OCI-LY3 (cell line): Measurements from ENCODE around the gene SAMD7.

Experiments used
- H2AFZ ChIP-seq: fragments of 200-600, 300-600 bp; shearing (Covaris generic); 2 replicates; pipeline ENCODE4 v1.6.0; 2014; ENCODE audit warnings: antibody characterized with exemption, low read depth, low read length
- H3K27ac ChIP-seq: fragments of 200-600, 300-600 bp; sonication (generic); 2 replicates; pipeline ENCODE4 v1.5.1; 2014; ENCODE audit warnings: mild to moderate bottlenecking, low read length, moderate library complexity, mixed read lengths
- H3K27me3 ChIP-seq: fragments of 200-600, 300-600 bp; sonication (generic); 2 replicates; pipeline ENCODE4 v1.6.1; 2014; ENCODE audit warnings: low read depth, low read length, mixed read lengths
- H3K36me3 ChIP-seq: fragments of 200-600, 300-600 bp; sonication (generic); replicated peaks from 2 replicates; pipeline ENCODE3; 2014; ENCODE audit warnings: low read depth, low read length, mixed read lengths
- H3K4me1 ChIP-seq: fragments of 300-600, 200-600 bp; sonication (generic); 2 replicates; pipeline ENCODE4 v1.6.1; 2014; ENCODE audit warnings: low read length, mixed read lengths
- H3K4me2 ChIP-seq: fragments of 200-600, 300-600 bp; sonication (generic); 2 replicates; pipeline ENCODE4 v1.6.1; 2014; ENCODE audit warnings: low read length, mixed read lengths
- H3K4me3 ChIP-seq: fragments of 300-600, 200-600 bp; sonication (generic); 2 replicates; pipeline ENCODE4 v1.5.1; 2014; ENCODE audit warnings: antibody characterized with exemption, mild to moderate bottlenecking, low read length, moderate library complexity
- H3K79me2 ChIP-seq: fragments of 300-600, 200-600 bp; shearing (Covaris generic); 2 replicates; pipeline ENCODE4 v1.6.1; 2014; ENCODE audit warnings: mild to moderate bottlenecking, low read length, mixed read lengths
- H3K9ac ChIP-seq: fragments of 300-600, 200-600 bp; shearing (Covaris generic); 2 replicates; pipeline ENCODE4 v1.6.0; 2014; ENCODE audit warnings: mild to moderate bottlenecking, low read length, moderate library complexity
- H3K9me3 ChIP-seq: fragments of 200-600, 300-600 bp; shearing (Covaris generic); 2 replicates; pipeline ENCODE4 v1.6.1; 2014; ENCODE audit warnings: low read length, mixed read lengths; ENCODE audit not compliant: insufficient read depth
- H4K20me1 ChIP-seq: fragments of 200-600, 300-600 bp; sonication (generic); 2 replicates; pipeline ENCODE4 v1.6.1; 2016; ENCODE audit warnings: low read length, mixed read lengths; ENCODE audit not compliant: insufficient read depth
- CTCF ChIP-seq: fragments of 200-600, 300-600 bp; sonication (generic); IDR thresholded peaks from 2 replicates; pipeline ENCODE4 v1.5.1; 2014; ENCODE audit warnings: antibody characterized with exemption, low read length, low read depth
- EZH2phosphoT487 ChIP-seq: fragments of 200-600 bp; shearing (Covaris generic); IDR thresholded peaks from 2 replicates; pipeline ENCODE4 v1.6.1; 2018; ENCODE audit warnings: antibody characterized with exemption, mixed run types, low read depth

Gene SAMD7

GRCh38 chr3:169865176-169865767 is 46.1 kb upstream of the SAMD7 start:
- Histone ChIP-seq H3K79me2 (no peaks in the 10 kb centered on the region), H3K27ac (no peak overlapping the region), H3K4me1 (peaks cover 14% of the 10 kb centered on the region), H2AFZ (peak overlapping the region; percentile 72), H3K4me3 (no peak overlapping the region), H3K36me3 (no peaks in the 10 kb centered on the region), H3K4me2 (peak overlapping the region; percentile 35), H3K9ac (no peak overlapping the region), H3K9me3 (no peaks in the 10 kb centered on the region), H4K20me1 (no peaks in the 10 kb centered on the region), H3K27me3 (peaks cover 45% of the 10 kb centered on the region)
- TF ChIP-seq CTCF (no peak), EZH2phosphoT487 (no peak)

- Histone ChIP-seq H4K20me1 (no peaks in the 10 kb centered on the region), H3K9me3 (no peaks in the 10 kb centered on the region), H3K27ac (no peak overlapping the region), H3K9ac (no peak overlapping the region), H3K4me1 (peaks cover 14% of the 10 kb centered on the region), H3K4me2 (no peak overlapping the region), H2AFZ (no peak overlapping the region), H3K79me2 (no peaks in the 10 kb centered on the region), H3K27me3 (peaks cover 38% of the 10 kb centered on the region), H3K4me3 (no peak overlapping the region), H3K36me3 (no peaks in the 10 kb centered on the region)
- TF ChIP-seq CTCF = no peak
These were observed 43.7 kb upstream of the SAMD7 start for GRCh38 chr3:169867584-169868210.

GRCh38 chr3:169868369-169868768 is 43.0 kb upstream of the SAMD7 start:
- H3K9me3 ChIP-seq = no peaks in the 10 kb centered on the region
- no peak overlapping the region for H3K4me3 ChIP-seq
- no peaks in the 10 kb centered on the region for H4K20me1 ChIP-seq
- H3K36me3 ChIP-seq = no peaks in the 10 kb centered on the region
- peaks cover 38% of the 10 kb centered on the region for H3K27me3 ChIP-seq
- H2AFZ ChIP-seq = no peak overlapping the region
- no peak overlapping the region for H3K27ac ChIP-seq
- peaks cover 12% of the 10 kb centered on the region for H3K4me1 ChIP-seq
- H3K79me2 ChIP-seq = no peaks in the 10 kb centered on the region
- TF ChIP-seq CTCF (no peak), EZH2phosphoT487 (no peak)
- no peak overlapping the region for H3K4me2 ChIP-seq
- no peak overlapping the region for H3K9ac ChIP-seq

- no peaks in the 10 kb centered on the region for H3K36me3 ChIP-seq
- H3K9me3 ChIP-seq = no peaks in the 10 kb centered on the region
- no peak within 1 kb of the TSS; the same call in 1 of the 2 replicates for H2AFZ ChIP-seq
- no peak within 1 kb of the TSS for H3K27ac ChIP-seq
- H3K4me3 ChIP-seq = no peak within 1 kb of the TSS
- peaks cover 37% of the 10 kb centered on the region for H3K27me3 ChIP-seq
- peak within 1 kb of the TSS; percentile 18; the same call in 1 of the 2 replicates for H3K4me2 ChIP-seq
- H3K4me1 ChIP-seq = peaks cover 12% of the 10 kb centered on the region
- no peaks in the 10 kb centered on the region for H4K20me1 ChIP-seq
- no peaks in the 10 kb centered on the region for H3K79me2 ChIP-seq
- no peak for TF ChIP-seq EZH2phosphoT487
- no peak for TF ChIP-seq CTCF
- no peak within 1 kb of the TSS for H3K9ac ChIP-seq
These were observed 41.7 kb upstream of the SAMD7 start, which contains the start of gene LRRC31 for GRCh38 chr3:169869484-169870220. Gene LRRC31, minus strand, starts transcription at chr3:169869935. Its CDS starts 128 bp downstream, at chr3:169869807.
